Body of pancreas (tissue), 4 donors: ENCODE data around the gene ANKS3. TPM values are rescaled to one million over a fixed set of nuclear protein-coding genes. Genes with fewer than 3 reads are reported as not detected.

Experiments used
- ATAC-seq: fragments of 150-250 bp; one replicate; pipeline ENCODE4 v1.9.1; 2016
- DNase-seq, 4 donors: peaks; one replicate each; pipeline ENCODE4 v3.0.0-alpha.2; 2019
- H3K27ac ChIP-seq, 4 donors: fragments of 200-600 bp; sonication (generic); 1 replicate in 3 of 4; 2 replicates in 1 of 4; pipeline versions ENCODE4 v1.5.1 to v1.6.1; 2016 to 2019; ENCODE audit warnings: mild to moderate bottlenecking in 1 of 4, mixed read lengths in 1 of 4, moderate library complexity in 1 of 4
- H3K27me3 ChIP-seq, 2 donors: fragments of 200-600 bp; sonication (generic); one replicate each; pipeline ENCODE4 v1.6.0; 2016; ENCODE audit warnings: mild to moderate bottlenecking in 1 of 2
- H3K36me3 ChIP-seq, 2 donors: fragments of 200-600 bp; sonication (generic); replicated peaks in 1 of 2; 2 replicates each; pipeline ENCODE4 v1.5.1; 2016; ENCODE audit warnings: low read depth in 2 of 2; ENCODE audit not compliant: insufficient read depth in 1 of 2
- H3K4me1 ChIP-seq: fragments of 200-600 bp; sonication (generic); one replicate; pipeline ENCODE4 v1.6.0; 2016
- H3K4me3 ChIP-seq, 2 donors: fragments of 200-600 bp; sonication (generic); 1 replicate in 1 of 2; 2 replicates in 1 of 2; pipeline ENCODE4 v1.5.1; 2016 to 2019
- H3K9me3 ChIP-seq, 3 donors: fragments of 200-600 bp; sonication (generic); 1 replicate in 2 of 3; 2 replicates in 1 of 3; pipeline ENCODE4 v1.5.1; 2016
- POLR2A ChIP-seq, 3 donors: fragments of 450-650 bp; IDR thresholded peaks; one replicate each; pipeline ENCODE4 v1.6.1; 2016; ENCODE audit warnings: antibody characterized with exemption in 3 of 3, mild to moderate bottlenecking in 2 of 3
- WGBS, 2 donors: methylation state at CpG; one replicate each; pipeline ENCODE4 v1.1.5; 2017; 5-methylcytosine and 5-hydroxymethylcytosine counted together
- intact Hi-C: fragments of 100-400 bp; cut with DNase I; formaldehyde crosslinking; loops from one replicate; pipeline ENCODE4 v1.15.1; 2023
- microRNA-seq, 2 donors: library from miRNA; unstranded; fragments of <30 nt; microRNA quantifications; one replicate each; pipeline ENCODE4, GENCODE V29; 2016; ENCODE audit warnings: borderline number of aligned reads in 2 of 2, borderline replicate concordance in 2 of 2
- small RNA-seq: library from RNA; depleted of rRNA; stranded (forward); fragments of <200 nt; gene quantifications from one replicate; pipeline ENCODE3, GENCODE V24; 2016
- total RNA-seq, 2 donors: library from RNA; depleted of rRNA; stranded (reverse); fragments of >200 nt; gene quantifications; one replicate each; pipeline ENCODE4 v1.1.0, GENCODE V29; 2016
- TF ChIP-seq, protein P1 (sequence below), 7 experiments: fragments of 450-650 bp in 4 of 7; fragments of 200-600 bp in 3 of 7; sonication (generic) in 3 of 7; IDR thresholded peaks; one replicate each; pipeline ENCODE4 v1.5.1; 2016 to 2019; ENCODE audit warnings: antibody characterized with exemption in 7 of 7

The ANKS3 gene
- total RNA-seq, 2 donors from 2014 or later = 16.6 to 64.9 TPM

DNA sequence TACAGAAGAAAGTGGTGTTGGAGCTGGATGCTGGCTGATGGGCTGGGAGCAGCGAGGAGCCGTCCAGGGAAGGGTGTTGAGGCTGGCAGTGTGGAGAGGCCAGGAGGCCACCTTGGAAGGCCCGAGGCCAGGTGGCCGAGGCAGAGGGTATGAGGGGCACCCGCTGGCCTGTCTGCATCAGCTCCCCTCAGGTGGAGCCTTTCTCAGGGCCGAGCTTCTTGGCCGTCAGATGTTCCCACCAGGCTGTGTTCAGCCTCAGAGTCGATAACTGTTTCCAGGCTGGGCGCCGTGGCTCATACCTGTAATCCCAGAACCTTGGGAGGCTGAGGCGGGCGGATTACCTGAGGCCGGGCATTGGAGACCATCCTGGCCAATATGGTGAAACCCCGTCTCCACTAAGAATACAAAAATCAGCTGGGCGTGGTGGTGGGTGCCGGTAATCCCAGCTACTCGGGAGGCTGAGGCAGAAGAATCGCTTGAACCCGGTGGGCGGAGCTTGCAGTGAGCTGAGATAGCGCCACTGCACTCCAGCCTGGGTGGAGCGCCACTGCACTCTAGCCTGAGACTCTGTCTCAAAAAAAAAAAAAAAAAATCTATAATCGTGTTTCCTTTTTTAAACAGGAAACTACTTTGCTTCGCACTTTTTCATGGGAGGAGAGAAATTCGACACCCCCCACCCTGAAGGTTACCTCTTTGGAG is 84.2 kb downstream of the ANKS3 start:
- WGBS, 2 donors = 88 to 90% methylated on average over 22 of the region's 25 CpGs
- H3K9me3 ChIP-seq = no peaks in the 10 kb centered on the region
- H3K27ac ChIP-seq = no peak overlapping the region
- no peak overlapping the region for H3K4me3 ChIP-seq
- no peak for ATAC-seq
- H3K27me3 ChIP-seq = no peaks in the 10 kb centered on the region
- peaks cover 25% of the 10 kb centered on the region for H3K4me1 ChIP-seq
- intact Hi-C loops = no loop called here
- TF ChIP-seq, protein P1, sequence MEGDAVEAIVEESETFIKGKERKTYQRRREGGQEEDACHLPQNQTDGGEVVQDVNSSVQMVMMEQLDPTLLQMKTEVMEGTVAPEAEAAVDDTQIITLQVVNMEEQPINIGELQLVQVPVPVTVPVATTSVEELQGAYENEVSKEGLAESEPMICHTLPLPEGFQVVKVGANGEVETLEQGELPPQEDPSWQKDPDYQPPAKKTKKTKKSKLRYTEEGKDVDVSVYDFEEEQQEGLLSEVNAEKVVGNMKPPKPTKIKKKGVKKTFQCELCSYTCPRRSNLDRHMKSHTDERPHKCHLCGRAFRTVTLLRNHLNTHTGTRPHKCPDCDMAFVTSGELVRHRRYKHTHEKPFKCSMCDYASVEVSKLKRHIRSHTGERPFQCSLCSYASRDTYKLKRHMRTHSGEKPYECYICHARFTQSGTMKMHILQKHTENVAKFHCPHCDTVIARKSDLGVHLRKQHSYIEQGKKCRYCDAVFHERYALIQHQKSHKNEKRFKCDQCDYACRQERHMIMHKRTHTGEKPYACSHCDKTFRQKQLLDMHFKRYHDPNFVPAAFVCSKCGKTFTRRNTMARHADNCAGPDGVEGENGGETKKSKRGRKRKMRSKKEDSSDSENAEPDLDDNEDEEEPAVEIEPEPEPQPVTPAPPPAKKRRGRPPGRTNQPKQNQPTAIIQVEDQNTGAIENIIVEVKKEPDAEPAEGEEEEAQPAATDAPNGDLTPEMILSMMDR (IDR thresholded peaks at IDR 0.05) = no peak
- no peak for TF ChIP-seq POLR2A (IDR thresholded peaks at IDR 0.05)
- peak in 1 of 4 donors; percentile 44 for DNase-seq
- H3K36me3 ChIP-seq = peaks cover 0 to 2% of the 10 kb centered on the region in 2 donors

DNA sequence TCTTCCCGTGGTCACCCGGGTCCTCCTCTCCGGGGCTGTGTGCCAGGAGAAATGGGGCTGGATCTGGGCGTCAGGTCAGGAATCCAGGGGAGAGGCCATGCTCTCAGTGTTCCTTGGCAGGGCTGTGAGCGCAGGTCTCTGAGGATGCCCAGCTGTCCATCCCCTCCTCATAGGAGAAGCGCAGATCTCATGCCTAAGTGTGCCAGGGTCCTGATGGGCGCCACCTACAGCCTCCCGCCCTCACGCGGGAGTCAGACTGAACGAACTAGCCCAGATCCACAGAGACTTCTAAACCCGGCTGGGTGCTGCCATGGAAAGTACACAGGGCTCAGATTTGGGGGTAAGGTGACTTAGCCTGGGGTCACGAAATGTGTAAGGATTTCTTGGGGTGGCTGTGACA is 85.2 kb downstream of the ANKS3 start:
- TF ChIP-seq POLR2A (IDR thresholded peaks at IDR 0.05) = no peak
- TF ChIP-seq, protein P1 (IDR thresholded peaks at IDR 0.05) = no peak
- DNase-seq = no peak
- ATAC-seq = no peak

DNA sequence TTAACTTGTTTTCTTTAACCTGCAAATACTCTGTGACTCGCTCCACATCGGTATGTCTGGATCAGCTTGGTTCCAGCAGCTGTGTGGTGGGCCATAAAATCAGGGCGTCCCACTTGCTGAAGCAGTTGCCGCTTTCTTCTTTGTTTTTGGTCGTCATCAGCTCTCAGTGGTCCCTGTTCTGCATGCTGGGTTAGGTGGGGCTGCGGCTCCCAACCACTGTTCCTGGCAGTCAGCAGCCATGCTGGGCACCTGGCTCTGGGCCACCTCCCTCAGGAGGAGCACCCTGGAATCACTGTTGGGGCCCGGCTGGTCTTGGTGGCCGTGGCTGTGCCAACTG is 86.5 kb downstream of the ANKS3 start:
- no peaks in the 10 kb centered on the region for H3K27me3 ChIP-seq
- TF ChIP-seq, protein P1 (IDR thresholded peaks at IDR 0.05) = no peak
- no peak for TF ChIP-seq POLR2A (IDR thresholded peaks at IDR 0.05)
- no peaks in the 10 kb centered on the region for H3K9me3 ChIP-seq
- no peak overlapping the region for H3K27ac ChIP-seq
- intact Hi-C loops = no loop called here
- peaks cover 2% of the 10 kb centered on the region for H3K4me1 ChIP-seq
- no peak for DNase-seq
- peaks cover 0 to 2% of the 10 kb centered on the region in 2 donors for H3K36me3 ChIP-seq
- no peak overlapping the region for H3K4me3 ChIP-seq
- ATAC-seq = no peak
- WGBS, 2 donors = 93 to 98% methylated on average over 6 to 8 of the region's 8 CpGs

More for the DNA sequence above, 85.2 kb downstream of the ANKS3 start:
- H3K36me3 ChIP-seq = peaks cover 0 to 2% of the 10 kb centered on the region in 2 donors
- no peaks in the 10 kb centered on the region for H3K9me3 ChIP-seq
- peaks cover 15% of the 10 kb centered on the region for H3K4me1 ChIP-seq
- intact Hi-C loops = no loop called here
- WGBS, 2 donors = 95 to 100% methylated on average over 4 to 8 of the region's 13 CpGs
- no peak overlapping the region for H3K27ac ChIP-seq
- H3K4me3 ChIP-seq = no peak overlapping the region
- no peaks in the 10 kb centered on the region for H3K27me3 ChIP-seq

DNA sequence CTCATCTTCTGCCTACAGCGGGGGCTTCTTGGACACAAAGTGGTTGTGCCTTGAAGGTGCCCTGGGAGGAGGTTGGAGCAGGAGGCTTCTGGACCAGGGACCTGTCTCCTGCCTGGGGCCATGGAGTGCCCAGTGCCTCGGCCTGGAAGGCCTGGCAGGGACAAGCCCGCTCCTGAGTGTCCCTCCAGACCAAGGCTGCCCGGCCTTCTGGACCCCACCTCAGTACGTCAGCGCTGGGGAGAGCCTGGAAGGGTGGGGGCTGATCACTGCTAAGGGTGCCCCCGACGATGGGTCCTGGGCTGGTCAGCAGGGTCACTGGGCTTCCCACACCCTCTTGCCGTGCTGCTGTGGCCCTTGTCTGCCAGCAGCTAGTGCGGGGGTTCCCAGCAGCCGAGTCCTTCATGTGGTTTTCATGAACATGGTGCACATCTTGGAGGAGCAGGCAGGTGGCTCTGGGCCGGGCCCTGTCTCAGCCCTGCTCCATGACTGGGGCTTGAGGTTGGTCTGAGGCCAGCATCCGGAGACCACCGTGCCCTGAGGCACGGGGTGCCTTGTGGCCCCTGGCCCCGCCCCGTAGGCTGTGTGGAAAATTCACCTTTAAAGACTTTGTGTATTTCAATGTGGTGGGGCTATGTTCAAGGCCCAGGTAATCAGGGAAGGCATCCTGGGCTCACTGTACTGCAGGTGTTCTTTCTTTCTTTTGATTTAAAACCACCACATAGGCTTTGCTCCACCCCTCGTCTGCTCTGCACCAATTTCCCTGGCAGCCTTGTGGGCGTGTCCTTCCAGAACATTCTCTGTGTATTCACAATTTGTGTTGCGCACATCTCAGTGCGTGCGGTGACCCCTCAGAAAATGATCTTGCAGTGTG is 87.1 kb downstream of the ANKS3 start:
- intact Hi-C loops = no loop called here
- no peaks in the 10 kb centered on the region for H3K4me1 ChIP-seq
- no peak for ATAC-seq
- peaks cover 0 to 2% of the 10 kb centered on the region in 2 donors for H3K36me3 ChIP-seq
- H3K4me3 ChIP-seq = no peak overlapping the region
- TF ChIP-seq, protein P1 (IDR thresholded peaks at IDR 0.05) = no peak
- no peak for TF ChIP-seq POLR2A (IDR thresholded peaks at IDR 0.05)
- 94 to 97% methylated on average over 8 to 22 of the region's 22 CpGs for WGBS, 2 donors
- no peak overlapping the region for H3K27ac ChIP-seq
- no peaks in the 10 kb centered on the region for H3K9me3 ChIP-seq
- no peak for DNase-seq
- no peaks in the 10 kb centered on the region for H3K27me3 ChIP-seq

Small RNA genes lying within 50 kb of the gene (microRNA-seq; reads per million reads assigned to microRNA genes)
- 0 reads per million in 2 donors for gene MIR6769A

Small RNA genes lying within 50 kb of the gene (small RNA-seq; reads per million reads assigned to genes)
- gene MIR6769A (not detected), gene RF00017 (not detected)

Other genes starting within 250 kb of the ANKS3 start
- gene CDIP1, start 195.5 kb downstream of the ANKS3 start, total RNA-seq = 10 to 100 TPM; 12.9 to 23.3 TPM
- gene C16orf96, start 177.9 kb downstream of the ANKS3 start, total RNA-seq = under 1 TPM in 1 of 2 donors, not detected in 1; 0.52 TPM
- 10 to 100 TPM; 11.9 to 19.4 TPM for gene UBALD1, start 119.4 kb downstream of the ANKS3 start, total RNA-seq
- gene MGRN1, start 109.4 kb downstream of the ANKS3 start, total RNA-seq = 10 to 100 TPM; 23.3 to 44.8 TPM
- gene NUDT16L1, start 40.7 kb downstream of the ANKS3 start, total RNA-seq = 10 to 100 TPM; 18.7 to 25.4 TPM
- gene DNAAF8, start 266 bp upstream of the ANKS3 start, total RNA-seq = under 1 TPM; under 0.01 to 0.26 TPM
- 10 to 100 TPM in 1 of 2 donors, 1 to 10 TPM in 1; 7.5 to 13.8 TPM for gene ZNF500, start 32.9 kb upstream of the ANKS3 start, total RNA-seq
- not detected for gene SEPTIN12, start 54.1 kb upstream of the ANKS3 start, total RNA-seq
- gene SMIM22, start 61.1 kb upstream of the ANKS3 start, total RNA-seq = 10 to 100 TPM in 1 of 2 donors, 1 to 10 TPM in 1; 4.7 to 29.3 TPM
- gene ROGDI, start 68.4 kb upstream of the ANKS3 start, total RNA-seq = 10 to 100 TPM; 21.8 to 25.9 TPM
- gene GLYR1, start 113.0 kb upstream of the ANKS3 start, total RNA-seq = 10 to 100 TPM; 19.7 to 27.7 TPM
- gene UBN1, start 113.2 kb upstream of the ANKS3 start, total RNA-seq = 10 to 100 TPM; 20.8 to 41.2 TPM
- gene PPL, start 202.9 kb upstream of the ANKS3 start, total RNA-seq = 10 to 100 TPM; 20.2 to 26.0 TPM
- gene SEC14L5, start 224.1 kb upstream of the ANKS3 start, total RNA-seq = under 1 TPM in 1 of 2 donors, not detected in 1; 0.26 TPM